Kidney capillary endothelial cell (primary cell): ENCODE results near the gene HTR3C.
A peak's percentile ranks its signal among the peaks of the same experiment; 100 is the strongest.
"Not testable (repeated sequence)": the region's sequence is repeated elsewhere in the genome, so short reads cannot be mapped to it uniquely, and the experiment has no call there.

Experiments
- DNase-seq: peaks from one replicate; pipeline ENCODE4 v3.0.0-alpha.2; 2018; ENCODE audit warnings: low spot score

The HTR3C gene

GRCh38 chr3:184031187-184031792, 21.6 kb upstream of the HTR3C start, which contains the start of gene HTR3D:
TSS of gene HTR3D (plus strand) at chr3:184031742. CDS start at chr3:184031742, 0 bp downstream.
- DNase-seq, result no peak

- DNase-seq, result no peak
Measured at GRCh38 chr3:184037816-184038215, 15.0 kb upstream of the HTR3C start.

DNA sequence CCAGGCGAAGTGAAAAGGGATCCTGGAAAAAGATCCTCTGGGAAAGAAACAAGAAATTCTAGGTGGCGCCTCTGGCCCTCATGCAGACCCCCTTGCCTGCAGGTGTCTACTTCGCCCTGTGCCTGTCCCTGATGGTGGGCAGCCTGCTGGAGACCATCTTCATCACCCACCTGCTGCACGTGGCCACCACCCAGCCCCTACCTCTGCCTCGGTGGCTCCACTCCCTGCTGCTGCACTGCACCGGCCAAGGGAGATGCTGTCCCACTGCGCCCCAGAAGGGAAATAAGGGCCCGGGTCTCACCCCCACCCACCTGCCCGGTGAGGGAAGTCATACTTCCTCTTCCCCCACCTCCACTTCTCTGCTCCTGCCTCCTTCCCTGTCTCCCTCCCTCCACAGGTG, 14.5 kb upstream of the HTR3C start:
- not testable (repeated sequence) for DNase-seq

DNA sequence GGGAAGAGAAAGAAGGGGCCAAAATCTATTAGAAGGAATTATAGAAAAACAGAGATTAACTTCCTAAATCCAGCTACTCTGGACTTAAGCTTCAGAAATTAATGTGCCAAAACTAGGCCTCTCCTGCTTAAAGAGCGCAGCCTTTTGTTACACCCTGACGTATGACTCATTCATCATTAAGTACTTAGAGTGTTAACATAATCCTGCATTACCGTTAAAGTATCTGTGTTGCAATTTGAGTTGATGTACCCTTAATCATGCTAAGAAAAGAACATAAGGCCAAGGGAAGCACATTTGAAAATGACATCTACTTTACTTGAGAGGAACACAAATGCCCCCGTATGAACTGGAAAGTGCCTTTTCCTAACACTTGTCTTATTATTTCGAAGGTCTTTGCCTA, 13.4 kb upstream of the HTR3C start:
- DNase-seq, result no peak

DNA sequence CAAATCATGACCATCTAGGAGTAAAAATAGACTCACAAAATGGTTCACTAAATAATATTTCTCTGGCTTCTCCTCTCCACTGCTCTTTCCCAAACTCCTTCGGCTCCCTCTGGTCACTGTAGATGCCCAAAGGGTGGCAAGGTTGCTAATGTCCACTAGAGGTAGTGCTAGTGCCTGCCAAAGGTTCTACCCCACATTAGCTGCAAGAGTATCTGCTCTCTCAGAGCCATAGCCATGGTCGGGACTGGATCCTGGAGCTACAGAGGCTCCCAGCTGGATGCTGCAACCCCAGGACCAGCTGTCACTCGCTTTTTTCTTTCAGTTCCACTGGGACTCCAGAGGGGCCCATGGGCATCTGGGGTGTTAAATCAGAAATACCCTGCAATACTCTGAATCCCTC, 12.8 kb upstream of the HTR3C start:
- DNase-seq, result peak; percentile 36

GRCh38 chr3:184042617-184043016, 10.2 kb upstream of the HTR3C start:
- no peak for DNase-seq

DNA sequence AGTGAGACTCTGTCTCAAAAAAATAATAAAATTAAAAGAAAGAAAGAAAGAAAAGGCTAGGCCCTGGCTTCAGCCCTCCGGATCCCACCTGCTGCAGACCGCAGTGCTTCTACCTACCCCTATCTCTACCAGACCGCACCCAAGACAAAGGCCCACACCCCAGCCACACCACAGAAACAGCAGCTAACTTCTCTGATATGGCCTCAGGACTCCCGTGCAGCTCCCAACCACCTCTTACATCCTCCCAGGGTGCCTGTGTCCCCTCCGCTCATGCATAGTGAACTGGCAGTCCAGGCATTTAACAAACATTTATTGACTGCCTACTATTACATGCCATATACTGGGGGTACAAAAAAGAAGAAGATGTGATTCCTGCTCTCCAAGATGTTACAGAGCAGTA, 6.9 kb upstream of the HTR3C start:
- DNase-seq, result no peak

DNA sequence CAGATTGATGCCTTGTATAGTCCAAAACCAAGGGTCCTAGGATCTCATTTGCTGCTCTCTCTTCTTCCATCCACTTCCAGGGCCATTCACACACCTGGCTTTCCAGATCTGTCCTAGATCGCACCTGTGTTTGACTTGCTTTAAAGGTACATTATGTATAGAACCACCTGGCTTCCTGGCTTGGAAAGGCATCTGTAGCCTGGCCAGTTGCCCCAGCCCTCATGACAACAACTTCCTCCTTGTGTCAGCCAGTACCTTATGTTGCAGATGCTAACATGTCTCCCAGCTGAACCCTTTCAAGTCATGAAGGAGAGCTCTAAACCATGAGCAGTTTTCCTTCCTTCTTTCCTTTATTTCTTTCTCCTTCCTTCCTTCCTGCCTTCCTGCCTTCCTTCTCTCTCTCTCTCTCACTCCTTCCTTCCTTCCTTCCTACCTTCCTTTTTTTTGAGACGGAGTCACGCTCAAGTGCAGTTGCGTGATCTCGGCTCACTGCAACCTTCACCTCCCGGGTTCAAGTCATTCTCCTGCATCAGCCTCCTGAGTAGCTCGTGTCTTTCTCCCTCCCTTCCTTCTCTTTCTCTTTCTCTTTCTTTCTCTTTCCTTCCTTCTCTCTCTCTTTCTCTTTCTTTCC, 2.5 kb upstream of the HTR3C start:
- DNase-seq, result no peak

DNA sequence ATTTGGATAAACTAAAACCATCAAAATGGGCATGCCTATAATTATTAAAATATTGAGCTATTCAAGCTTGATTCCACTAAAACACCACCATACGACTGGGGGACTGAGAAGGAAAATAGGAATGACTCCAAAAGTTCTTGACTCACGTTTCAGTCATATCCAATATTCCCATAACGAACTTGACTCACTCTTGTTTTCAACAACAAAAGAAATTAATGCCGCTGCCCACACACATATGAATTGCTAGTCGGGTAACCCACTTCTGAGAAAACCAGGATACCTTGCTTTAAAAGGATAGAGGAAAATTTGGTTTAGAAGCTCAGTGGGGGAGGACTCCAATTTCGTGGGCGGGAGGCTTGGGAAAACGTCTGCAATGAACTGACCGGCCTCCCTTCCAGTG, 5.2 kb downstream of the HTR3C start:
- no peak for DNase-seq

DNA sequence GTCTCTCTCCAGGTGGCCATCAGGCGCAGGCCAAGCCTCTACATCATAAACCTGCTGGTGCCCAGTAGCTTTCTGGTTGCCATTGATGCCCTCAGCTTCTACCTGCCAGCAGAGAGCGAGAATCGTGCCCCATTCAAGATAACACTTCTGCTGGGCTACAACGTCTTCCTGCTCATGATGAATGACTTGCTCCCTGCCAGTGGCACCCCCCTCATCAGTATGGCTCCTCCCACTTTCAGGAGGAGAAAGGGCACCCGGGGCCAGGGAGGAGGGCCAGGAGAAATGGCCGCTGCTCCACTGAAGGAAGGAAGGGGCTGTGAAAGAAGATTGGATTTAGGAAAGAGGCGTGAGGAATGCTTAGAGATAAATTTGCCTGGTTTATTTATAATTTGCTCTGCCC, 6.6 kb downstream of the HTR3C start:
- DNase-seq, result no peak

- DNase-seq, result no peak
Measured at GRCh38 chr3:184062637-184063036, 9.8 kb downstream of the HTR3C start.

DNA sequence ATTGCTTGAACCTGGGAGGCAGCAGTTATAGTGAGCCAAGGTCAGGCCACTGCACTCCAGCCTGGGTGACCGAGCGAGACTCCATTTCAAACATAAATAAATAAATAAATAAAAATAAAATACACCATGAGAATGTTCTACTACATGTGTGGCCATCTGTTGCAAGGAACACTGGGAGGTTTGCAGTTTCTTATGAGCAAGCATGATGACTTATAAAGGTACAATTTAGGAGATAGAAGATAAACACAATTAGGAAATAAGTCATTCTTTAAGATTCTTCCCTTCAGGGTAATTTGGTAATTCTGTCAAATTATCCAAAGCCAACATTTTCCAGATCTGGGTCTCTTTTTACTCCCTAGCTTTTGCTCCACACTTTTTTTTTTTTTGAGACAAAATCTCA, 13.4 kb downstream of the HTR3C start:
- DNase-seq, result no peak

- DNase-seq, result no peak
Measured at GRCh38 chr3:184067573-184068055, 14.8 kb downstream of the HTR3C start.

- DNase-seq, result no peak
Measured at GRCh38 chr3:184068344-184068743, 15.5 kb downstream of the HTR3C start.

- DNase-seq, result not testable (repeated sequence)
Measured at GRCh38 chr3:184071142-184071541, 18.3 kb downstream of the HTR3C start.

GRCh38 chr3:184073621-184074020, 20.8 kb downstream of the HTR3C start:
- no peak for DNase-seq

GRCh38 chr3:184075901-184076300, 23.1 kb downstream of the HTR3C start:
- no peak for DNase-seq

GRCh38 chr3:184077881-184078280, 25.0 kb downstream of the HTR3C start:
- no peak for DNase-seq

DNA sequence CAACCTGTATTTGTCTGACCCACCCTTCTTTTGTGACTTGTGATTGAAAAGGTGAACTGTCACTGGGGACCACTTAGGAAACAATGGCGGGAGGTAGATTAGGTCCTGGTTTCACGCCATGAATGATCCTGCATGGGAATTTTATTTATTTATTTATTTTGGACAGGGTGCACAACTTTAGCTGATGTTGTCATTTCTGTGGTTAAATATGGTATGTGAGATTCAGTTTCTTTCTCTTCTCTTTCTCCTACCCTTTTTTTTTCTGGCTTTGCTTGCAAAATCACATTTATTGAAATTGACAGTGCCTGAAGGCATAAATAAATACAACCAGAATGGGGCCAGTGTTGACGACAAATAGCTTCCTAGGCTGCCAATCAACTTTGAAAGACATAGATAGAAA, 26.0 kb downstream of the HTR3C start:
- DNase-seq, result no peak

DNA sequence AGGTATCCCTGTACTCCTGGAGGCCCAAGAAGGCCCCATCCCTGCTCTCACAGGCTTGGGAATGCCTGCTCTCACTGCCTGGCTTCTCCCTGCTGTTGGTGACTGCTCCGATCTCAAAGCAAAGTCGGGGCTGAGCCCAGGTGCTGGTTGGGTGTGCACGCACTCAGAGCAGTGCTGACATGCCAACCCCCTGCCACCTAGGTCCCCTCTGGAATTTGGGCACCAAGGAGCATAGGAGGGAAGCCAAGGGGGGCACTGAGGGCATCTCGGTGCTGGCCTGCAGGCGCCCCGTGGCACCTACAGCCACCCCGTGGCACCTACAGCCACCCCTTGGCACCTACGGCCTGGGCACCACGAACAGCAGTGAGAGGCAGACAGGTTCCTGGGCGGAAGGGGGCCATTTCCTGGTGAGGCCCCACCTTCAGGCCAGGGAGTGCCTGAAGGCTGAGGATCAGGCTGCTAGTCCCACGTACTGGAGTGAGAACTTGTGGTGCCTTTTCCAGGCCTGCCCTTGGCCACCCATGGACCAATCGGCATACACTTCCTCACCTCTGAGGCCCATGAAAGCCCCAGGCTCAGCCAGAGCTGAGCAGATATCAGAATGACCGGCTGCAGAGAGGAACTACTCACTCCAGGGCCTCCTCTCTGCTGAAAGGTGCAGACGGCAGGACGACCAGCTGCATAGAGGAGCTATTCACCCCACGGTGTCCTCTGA, 28.4 kb downstream of the HTR3C start:
- no peak for DNase-seq

- DNase-seq, result no peak
Measured at GRCh38 chr3:184082034-184082433, 29.2 kb downstream of the HTR3C start.

GRCh38 chr3:184082465-184082864, 29.6 kb downstream of the HTR3C start:
- DNase-seq, result no peak

- peak; percentile 61 for DNase-seq
Measured at GRCh38 chr3:184085389-184085852, 32.6 kb downstream of the HTR3C start.
